Measurements from ENCODE around the gene ENTPD6.
"Not testable (repeated sequence)": the region's sequence is repeated elsewhere in the genome, so short reads cannot be mapped to it uniquely, and the experiment has no call there.

ENTPD6 gene

DNA sequence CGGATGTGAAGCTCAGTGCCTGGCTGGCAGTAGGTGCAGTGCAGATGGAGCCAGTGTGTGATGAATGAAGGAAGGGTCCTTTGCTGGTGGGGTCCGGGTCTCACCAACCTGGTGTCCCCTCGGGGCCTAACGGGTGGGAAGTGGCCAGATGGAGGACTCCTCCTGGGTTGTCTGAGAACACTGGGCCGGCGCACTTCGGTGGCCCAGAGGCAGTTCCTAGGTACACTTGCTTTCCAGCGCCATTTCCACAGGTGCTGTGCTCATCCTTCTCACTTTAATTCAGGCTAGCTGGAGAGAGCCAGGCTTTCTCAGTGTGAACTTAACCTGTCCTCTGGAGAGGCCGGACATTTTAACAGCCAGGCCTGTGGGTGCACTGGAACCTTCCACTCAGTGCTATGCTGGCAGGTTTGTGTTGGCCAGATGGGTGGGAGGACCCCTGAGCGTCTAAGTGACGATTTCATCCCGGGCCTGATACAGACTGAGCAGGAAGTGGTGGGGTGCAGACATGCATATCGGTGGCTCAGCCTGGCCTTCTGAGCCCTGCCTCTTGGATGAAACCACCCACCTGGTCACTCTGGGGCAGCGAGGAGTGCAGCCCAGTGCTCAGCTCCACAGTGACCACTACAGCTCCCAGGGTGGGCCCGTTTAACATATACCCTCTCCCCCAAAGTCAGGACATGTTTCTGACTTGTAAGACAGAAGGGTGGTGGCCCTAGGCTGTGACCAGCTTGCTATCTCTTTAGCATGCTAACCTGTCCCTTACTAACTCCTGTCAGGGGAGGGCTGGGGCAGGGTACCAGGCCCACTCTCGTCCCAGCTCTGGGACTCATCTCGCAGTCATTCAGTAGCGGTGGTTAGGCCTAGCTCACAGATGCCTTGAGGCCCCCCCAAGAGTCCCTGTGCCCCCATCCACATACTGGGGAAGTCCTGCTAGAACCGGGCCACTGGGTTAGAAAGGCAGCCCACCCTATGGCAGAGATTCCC is 44.2 kb downstream of the ENTPD6 start:
- TF ChIP-seq, protein P1, sequence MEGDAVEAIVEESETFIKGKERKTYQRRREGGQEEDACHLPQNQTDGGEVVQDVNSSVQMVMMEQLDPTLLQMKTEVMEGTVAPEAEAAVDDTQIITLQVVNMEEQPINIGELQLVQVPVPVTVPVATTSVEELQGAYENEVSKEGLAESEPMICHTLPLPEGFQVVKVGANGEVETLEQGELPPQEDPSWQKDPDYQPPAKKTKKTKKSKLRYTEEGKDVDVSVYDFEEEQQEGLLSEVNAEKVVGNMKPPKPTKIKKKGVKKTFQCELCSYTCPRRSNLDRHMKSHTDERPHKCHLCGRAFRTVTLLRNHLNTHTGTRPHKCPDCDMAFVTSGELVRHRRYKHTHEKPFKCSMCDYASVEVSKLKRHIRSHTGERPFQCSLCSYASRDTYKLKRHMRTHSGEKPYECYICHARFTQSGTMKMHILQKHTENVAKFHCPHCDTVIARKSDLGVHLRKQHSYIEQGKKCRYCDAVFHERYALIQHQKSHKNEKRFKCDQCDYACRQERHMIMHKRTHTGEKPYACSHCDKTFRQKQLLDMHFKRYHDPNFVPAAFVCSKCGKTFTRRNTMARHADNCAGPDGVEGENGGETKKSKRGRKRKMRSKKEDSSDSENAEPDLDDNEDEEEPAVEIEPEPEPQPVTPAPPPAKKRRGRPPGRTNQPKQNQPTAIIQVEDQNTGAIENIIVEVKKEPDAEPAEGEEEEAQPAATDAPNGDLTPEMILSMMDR (IDR thresholded peaks at IDR 0.05; ENCODE audit: borderline replicate concordance, insufficient read depth, low read depth, low read length) = no peak
- no peak overlapping the region for H3K4me3 ChIP-seq (ENCODE audit: low read depth, low read length)

DNA sequence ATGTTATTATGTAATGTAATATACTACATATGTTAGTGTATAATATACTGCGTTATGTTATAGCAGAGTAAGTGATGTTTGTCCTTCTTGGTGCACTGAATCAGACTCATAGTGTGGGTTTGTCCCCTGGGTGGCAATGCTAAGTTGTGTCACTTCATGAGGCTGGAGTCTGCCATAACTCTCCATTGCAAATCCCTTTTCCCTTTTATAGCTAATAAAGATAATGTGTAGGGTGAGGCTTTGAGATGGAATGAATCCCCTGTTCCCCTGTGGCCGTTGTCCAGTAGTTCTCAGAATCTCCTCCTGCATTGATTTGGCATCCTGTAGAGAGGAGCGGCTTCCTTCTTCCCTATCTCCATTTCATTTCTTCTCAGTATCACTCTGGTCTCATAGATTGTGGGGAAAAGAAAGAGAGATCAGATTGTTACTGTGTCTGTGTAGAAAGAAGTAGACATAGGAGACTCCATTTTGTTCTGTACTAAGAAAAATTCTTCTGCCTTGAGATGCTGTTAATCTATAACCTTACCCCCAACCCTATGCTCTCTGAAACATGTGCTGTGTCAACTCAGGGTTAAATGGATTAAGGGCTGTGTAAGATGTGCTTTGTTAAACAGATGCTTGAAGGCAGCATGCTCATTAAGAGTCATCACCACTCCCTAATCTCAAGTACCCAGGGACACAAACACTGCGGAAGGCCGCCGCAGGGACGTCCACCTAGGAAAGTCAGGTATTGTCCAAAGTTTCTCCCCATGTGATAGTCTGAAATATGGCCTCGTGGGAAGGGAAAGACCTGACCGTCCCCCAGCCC is 45.5 kb downstream of the ENTPD6 start:
- H3K4me3 ChIP-seq (ENCODE audit: low read depth, low read length) = not testable (repeated sequence)

DNA sequence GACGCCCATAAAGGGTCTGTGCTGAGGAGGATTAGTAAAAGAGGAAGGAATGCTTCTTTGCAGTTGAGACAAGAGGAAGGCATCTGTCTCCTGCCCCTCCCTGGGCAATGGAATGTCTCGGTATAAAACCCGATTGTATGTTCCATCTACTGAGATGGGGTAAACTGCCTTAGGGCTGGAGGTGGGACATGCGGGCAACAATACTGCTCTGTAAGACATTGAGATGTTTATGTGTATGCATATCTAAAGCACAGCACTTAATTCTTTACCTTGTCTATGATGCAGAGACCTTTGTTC is 46.1 kb downstream of the ENTPD6 start:
- H3K4me3 ChIP-seq (ENCODE audit: low read depth, low read length) = not testable (repeated sequence)

DNA sequence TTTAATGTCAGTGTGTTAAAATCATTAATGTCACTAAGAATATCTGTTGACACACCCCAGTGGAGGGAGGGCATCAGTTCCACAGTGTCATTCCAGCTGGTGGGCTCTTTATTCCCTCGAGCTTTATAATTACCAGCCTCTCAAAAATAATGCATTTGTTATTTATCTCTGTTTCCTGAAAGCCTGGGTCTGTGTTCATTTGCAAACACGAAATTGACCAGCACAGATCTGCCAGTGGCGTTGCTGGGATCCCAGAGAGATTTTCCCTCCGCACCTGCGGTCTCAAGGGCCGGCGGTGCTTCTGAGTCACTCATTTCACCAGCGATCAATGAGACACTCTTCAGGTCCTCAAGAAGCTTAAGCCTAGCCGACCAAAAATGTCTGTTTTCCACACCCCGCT is 46.7 kb downstream of the ENTPD6 start:
- H3K4me3 ChIP-seq (ENCODE audit: low read depth, low read length) = no peak overlapping the region
- TF ChIP-seq, protein P1 (IDR thresholded peaks at IDR 0.05; ENCODE audit: borderline replicate concordance, insufficient read depth, low read depth, low read length) = no peak

DNA sequence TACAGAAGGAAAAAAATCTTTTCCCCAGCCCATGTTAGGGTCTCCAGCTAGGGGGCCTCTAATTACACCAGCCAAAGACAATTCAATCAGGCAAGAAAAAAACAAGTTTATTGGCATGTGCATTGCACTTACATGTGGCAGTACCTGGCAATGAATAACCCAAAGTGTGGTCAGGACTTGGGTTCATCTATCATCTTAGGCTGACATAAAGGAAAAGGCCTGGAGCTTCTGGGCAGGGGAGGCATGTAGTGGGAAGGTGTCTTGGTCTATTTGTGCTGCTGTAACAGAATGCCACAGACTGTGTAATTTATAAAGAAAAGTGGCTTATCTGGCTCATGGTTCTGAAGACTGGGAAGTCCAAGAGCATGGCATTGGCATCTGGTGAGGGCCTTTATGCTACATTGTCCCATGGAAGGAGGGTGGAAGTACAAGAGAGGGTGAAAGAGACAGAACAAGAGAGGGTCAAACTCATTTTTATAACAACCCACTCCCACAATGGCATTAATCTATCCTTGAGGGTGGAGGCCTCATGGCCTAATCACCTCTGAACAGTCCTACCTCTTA is 48.0 kb downstream of the ENTPD6 start:
- no peak overlapping the region for H3K4me3 ChIP-seq (ENCODE audit: low read depth, low read length)
- TF ChIP-seq, protein P1 (IDR thresholded peaks at IDR 0.05; ENCODE audit: borderline replicate concordance, insufficient read depth, low read depth, low read length) = no peak

DNA sequence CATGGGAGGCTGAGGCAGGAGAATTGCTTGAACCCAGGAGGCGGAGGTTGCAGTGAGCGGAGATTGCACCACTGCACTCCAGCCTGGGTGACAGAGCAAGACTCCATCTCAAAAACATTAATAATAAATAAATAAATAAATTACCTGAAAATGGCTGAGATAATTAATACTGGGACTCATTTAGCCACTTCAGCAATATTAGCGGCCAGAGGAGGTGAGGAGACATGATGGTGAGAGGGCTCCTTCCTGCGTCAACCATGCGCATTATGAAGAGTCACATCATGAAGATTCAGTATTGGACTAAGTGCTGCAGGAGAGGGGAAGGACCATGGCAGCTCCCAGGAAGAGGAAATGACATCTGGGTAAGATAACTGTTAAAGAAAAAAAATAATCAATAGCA is 49.5 kb downstream of the ENTPD6 start:
- TF ChIP-seq, protein P1 (IDR thresholded peaks at IDR 0.05; ENCODE audit: borderline replicate concordance, insufficient read depth, low read depth, low read length) = no peak
- no peak overlapping the region for H3K4me3 ChIP-seq (ENCODE audit: low read depth, low read length)

DNA sequence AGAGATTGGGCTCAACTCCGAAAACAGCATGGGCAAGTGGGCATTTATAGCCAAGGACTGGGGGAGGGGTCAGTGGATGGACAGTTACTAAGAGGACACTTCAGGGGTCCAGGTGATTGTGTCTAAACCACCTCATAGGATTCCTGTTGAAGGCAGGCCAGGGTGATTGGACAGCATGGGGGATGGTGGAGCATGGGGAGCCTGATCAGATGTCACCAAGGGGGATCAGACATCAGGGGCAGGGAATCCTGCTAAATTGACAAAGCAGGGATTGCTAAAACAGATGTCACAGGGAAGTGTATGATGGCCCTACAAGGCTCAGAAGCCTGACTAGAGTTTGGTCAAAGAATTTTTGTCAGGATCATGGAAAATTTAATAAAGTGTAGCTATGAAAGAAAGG is 49.9 kb downstream of the ENTPD6 start:
- TF ChIP-seq, protein P1 (IDR thresholded peaks at IDR 0.05; ENCODE audit: borderline replicate concordance, insufficient read depth, low read depth, low read length) = no peak
- no peak overlapping the region for H3K4me3 ChIP-seq (ENCODE audit: low read depth, low read length)
